ENCODE results near the gene TRIM5. TPM values are rescaled to one million over a fixed set of nuclear protein-coding genes. Genes with fewer than 3 reads are reported as not detected.
A peak's percentile ranks its signal among the peaks of the same experiment; 100 is the strongest.
"Not testable (repeated sequence)": the region's sequence is repeated elsewhere in the genome, so short reads cannot be mapped to it uniquely, and the experiment has no call there.

Gene TRIM5
- polyA plus RNA-seq, 3 donors: 35.7 to 44.1 (median 44.0) TPM

GRCh38 chr11:5690216-5690615, 5.3 kb upstream of the TRIM5 start:
- DNase-seq (ENCODE audit: low read depth in 3 of 3, low spot score in 2 of 3): no peak

- DNase-seq (ENCODE audit: low read depth in 3 of 3, low spot score in 2 of 3): peak in 2 of 3 donors; percentile 5 to 18
These were observed 4.7 kb upstream of the TRIM5 start, which contains the start of gene TRIM22 for GRCh38 chr11:5689551-5689983. Gene TRIM22 (plus strand): TSS chr11:5689790. CDS start chr11:5696233, 6,443 bp downstream.

GRCh38 chr11:5688482-5688881, 3.6 kb upstream of the TRIM5 start:
- no peak for DNase-seq (ENCODE audit: low read depth in 3 of 3, low spot score in 2 of 3)

- no peak for DNase-seq (ENCODE audit: low read depth in 3 of 3, low spot score in 2 of 3)
These were observed 1.6 kb upstream of the TRIM5 start for GRCh38 chr11:5686426-5686825.

GRCh38 chr11:5684036-5684645, 733 bp downstream of the TRIM5 start:
- DNase-seq (ENCODE audit: low read depth in 3 of 3, low spot score in 2 of 3): peak in 1 of 3 donors; percentile 31

GRCh38 chr11:5683620-5684019, 1.3 kb downstream of the TRIM5 start:
- not testable (repeated sequence) for DNase-seq (ENCODE audit: low read depth in 3 of 3, low spot score in 2 of 3)

- DNase-seq (ENCODE audit: low read depth in 3 of 3, low spot score in 2 of 3): not testable (repeated sequence)
These were observed 1.9 kb downstream of the TRIM5 start for GRCh38 chr11:5682890-5683441.

GRCh38 chr11:5679811-5680210, 5.1 kb downstream of the TRIM5 start:
- no peak for DNase-seq (ENCODE audit: low read depth in 3 of 3, low spot score in 2 of 3)

- no peak for DNase-seq (ENCODE audit: low read depth in 3 of 3, low spot score in 2 of 3)
These were observed 10.5 kb downstream of the TRIM5 start for GRCh38 chr11:5674391-5674790.

GRCh38 chr11:5671831-5672230, 13.0 kb downstream of the TRIM5 start:
- DNase-seq (ENCODE audit: low read depth in 3 of 3, low spot score in 2 of 3): no peak

GRCh38 chr11:5666402-5666793, 18.5 kb downstream of the TRIM5 start:
- no peak for DNase-seq (ENCODE audit: low read depth in 3 of 3, low spot score in 2 of 3)

GRCh38 chr11:5665746-5666401, 19.0 kb downstream of the TRIM5 start:
- DNase-seq (ENCODE audit: low read depth in 3 of 3, low spot score in 2 of 3): no peak

GRCh38 chr11:5665051-5665570, 19.8 kb downstream of the TRIM5 start:
- DNase-seq (ENCODE audit: low read depth in 3 of 3, low spot score in 2 of 3): no peak

GRCh38 chr11:5663511-5663910, 21.4 kb downstream of the TRIM5 start:
- DNase-seq (ENCODE audit: low read depth in 3 of 3, low spot score in 2 of 3): no peak

- no peak for DNase-seq (ENCODE audit: low read depth in 3 of 3, low spot score in 2 of 3)
These were observed 26.6 kb downstream of the TRIM5 start for GRCh38 chr11:5658318-5658717.

GRCh38 chr11:5656956-5657355, 27.9 kb downstream of the TRIM5 start:
- DNase-seq (ENCODE audit: low read depth in 3 of 3, low spot score in 2 of 3): not testable (repeated sequence)

- no peak for DNase-seq (ENCODE audit: low read depth in 3 of 3, low spot score in 2 of 3)
These were observed 29.4 kb downstream of the TRIM5 start for GRCh38 chr11:5655474-5655873.

- no peak for DNase-seq (ENCODE audit: low read depth in 3 of 3, low spot score in 2 of 3)
These were observed 38.7 kb downstream of the TRIM5 start for GRCh38 chr11:5646139-5646538.

GRCh38 chr11:5643585-5643984, 41.3 kb downstream of the TRIM5 start:
- no peak for DNase-seq (ENCODE audit: low read depth in 3 of 3, low spot score in 2 of 3)

GRCh38 chr11:5639953-5640352, 44.9 kb downstream of the TRIM5 start:
- no peak for DNase-seq (ENCODE audit: low read depth in 3 of 3, low spot score in 2 of 3)

- no peak for DNase-seq (ENCODE audit: low read depth in 3 of 3, low spot score in 2 of 3)
These were observed 52.8 kb downstream of the TRIM5 start for GRCh38 chr11:5631969-5632635.
